Adrenal gland (tissue), 12 donors: Measurements from ENCODE around the gene CCKAR. TPM values are rescaled to one million over a fixed set of nuclear protein-coding genes. Genes with fewer than 3 reads are reported as not detected.

Experiments
- DNase-seq, 7 donors: peaks; one replicate each; pipeline ENCODE4 v3.0.0-alpha.2; 2019 to 2020
- H3K27ac ChIP-seq, 5 donors: fragments of 200-600 bp; sonication (generic) in 4 of 5; 1 replicate in 3 of 5; 2 replicates in 2 of 5; pipeline versions ENCODE4 v1.5.1 to v1.8.0; 2016 to 2020; ENCODE audit warnings: mild to moderate bottlenecking in 1 of 5
- H3K27me3 ChIP-seq: fragments of 200-600 bp; 2 replicates; pipeline ENCODE4 v1.8.0; 2021
- H3K36me3 ChIP-seq, 2 donors: fragments of 200-600 bp; replicated peaks in 1 of 2; 1 replicate in 1 of 2; 2 replicates in 1 of 2; pipeline versions ENCODE4 v1.5.1 to v1.8.0; 2018 to 2022
- H3K4me1 ChIP-seq, 2 donors: fragments of 200-600 bp; replicated peaks in 1 of 2; 1 replicate in 1 of 2; 2 replicates in 1 of 2; pipeline versions ENCODE4 v1.5.1 to v1.8.0; 2018 to 2021
- H3K4me3 ChIP-seq, 4 donors: fragments of 200-600 bp; sonication (generic) in 3 of 4; one replicate each; pipeline ENCODE4 v1.5.1; 2016 to 2018
- H3K9me3 ChIP-seq, 3 donors: fragments of 200-600 bp; sonication (generic) in 1 of 3; replicated peaks in 1 of 3; 1 replicate in 2 of 3; 2 replicates in 1 of 3; pipeline versions ENCODE4 v1.5.1 to v1.8.0; 2016 to 2021
- CTCF ChIP-seq, 6 experiments: fragments of 450-650 bp in 4 of 6; fragments of 200-600 bp in 2 of 6; sonication (generic) in 1 of 6; IDR thresholded peaks; 1 replicate in 5 of 6; 2 replicates in 1 of 6; pipeline versions ENCODE4 v1.5.1 to v1.8.0; 2016 to 2021; ENCODE audit warnings: antibody characterized with exemption in 6 of 6, mild to moderate bottlenecking in 2 of 6, moderate library complexity in 1 of 6
- POLR2A ChIP-seq, 2 donors: fragments of 450-650 bp; IDR thresholded peaks; one replicate each; pipeline ENCODE4 v1.6.1; 2017; ENCODE audit warnings: antibody characterized with exemption in 2 of 2, mild to moderate bottlenecking in 2 of 2, moderate library complexity in 1 of 2
- WGBS, 4 donors: extraction: QIAGEN DNeasy Blood & Tissue Kit in 2 of 4; methylation state at CpG; one replicate each; pipeline versions ENCODE4 v1.1.5 to v1.1.7; 2013 to 2017; 5-methylcytosine and 5-hydroxymethylcytosine counted together
- intact Hi-C, 2 donors: fragments of 100-400 bp; cut with DNase I; formaldehyde crosslinking; loops; one replicate each; pipeline versions ENCODE4 v1.14.1 to v1.15.0; 2022 to 2023
- polyA plus RNA-seq, 3 donors: library from polyadenylated mRNA; stranded (reverse); fragments of 200-250 nt in 2 of 3; fragments of 350-450 nt in 1 of 3; fragmentation: Illumina TruSeq in 1 of 3; extraction: RNeasy Lipid Tissue Mini Kit (QIAGEN cat#74804) in 1 of 3; gene quantifications; one replicate each; pipeline ENCODE4 v1.2.3, GENCODE V29; 2013 to 2014
- total RNA-seq, 9 donors: library from RNA; depleted of rRNA in 4 of 9; stranded (reverse); fragments of >200 nt in 4 of 9; fragments of 120-200 nt in 1 of 9; fragmentation: NEBNext Ultra II Directional in 1 of 9; extraction: Animal tissue kit (Norgen Biotek cat#: 25700) in 1 of 9; gene quantifications; one replicate each; pipeline versions ENCODE4 v1.1.0 to v1.2.4, GENCODE V29; 2013 to 2023
- donor health status: healthy with polysubstance abuse.
- donor health status: Bipolar disorder and iron deficiency.
- donor health status: DM: yes; HTN: yes; CAD: no.
- donor health status: DM: no; HTN: no; CAD: no.
- donor health status: DM: no; HTN: no; CAD: no.
- donor health status: DM: yes; HTN: yes; CAD: no.

The CCKAR gene
- total and polyA plus RNA-seq, 12 donors, result 0.11 to 0.61 TPM; not detected in 10

GRCh38 chr4:26530099-26530498, 39.8 kb upstream of the CCKAR start:
- intact Hi-C loops, result no loop called here
- Histone ChIP-seq H3K9me3 (no peaks in the 10 kb centered on the region), H3K4me3 (no peak overlapping the region), H3K27ac (no peak overlapping the region), H3K4me1 (no peaks in the 10 kb centered on the region), H3K36me3 (no peaks in the 10 kb centered on the region), H3K27me3 (no peaks in the 10 kb centered on the region)
- 80 to 94% (median 86%) methylated on average over 5 of the region's 5 CpGs for WGBS, 4 donors
- TF ChIP-seq POLR2A (IDR thresholded peaks at IDR 0.05) (no peak), CTCF (IDR thresholded peaks at IDR 0.05) (no peak)
- DNase-seq, result no peak

- intact Hi-C loops, result no loop called here
- Histone ChIP-seq H3K4me1 (no peaks in the 10 kb centered on the region), H3K9me3 (no peaks in the 10 kb centered on the region), H3K27me3 (no peaks in the 10 kb centered on the region), H3K36me3 (no peaks in the 10 kb centered on the region), H3K27ac (no peak overlapping the region), H3K4me3 (no peak overlapping the region)
- no peak for DNase-seq
- TF ChIP-seq POLR2A (IDR thresholded peaks at IDR 0.05), result no peak
- TF ChIP-seq CTCF (IDR thresholded peaks at IDR 0.05), result no peak
- whole genome bisulfite sequencing, 4 donors, result 69 to 76% (median 74%) methylated on average over 5 of the region's 5 CpGs
Observed at GRCh38 chr4:26529479-26529878, 39.2 kb upstream of the CCKAR start.

- H3K4me3 ChIP-seq, result no peak overlapping the region
- no peak overlapping the region for H3K27ac ChIP-seq
- WGBS, 4 donors, result 76 to 89% (median 87%) methylated on average over 4 of the region's 4 CpGs
- no peaks in the 10 kb centered on the region for H3K9me3 ChIP-seq
- intact Hi-C loops, result no loop called here
- H3K36me3 ChIP-seq, result no peaks in the 10 kb centered on the region
- no peak for DNase-seq
- no peaks in the 10 kb centered on the region for H3K4me1 ChIP-seq
- no peaks in the 10 kb centered on the region for H3K27me3 ChIP-seq
- TF ChIP-seq POLR2A (IDR thresholded peaks at IDR 0.05), result no peak
- TF ChIP-seq CTCF (IDR thresholded peaks at IDR 0.05), result no peak
Observed at GRCh38 chr4:26525771-26526150, 35.5 kb upstream of the CCKAR start.

- intact Hi-C loops, result no loop called here
- WGBS, 4 donors, result 81 to 95% (median 91%) methylated on average over 3 of the region's 3 CpGs
Observed at GRCh38 chr4:26525136-26525770, 35.0 kb upstream of the CCKAR start.

More at GRCh38 chr4:26525136-26525770, 35.0 kb upstream of the CCKAR start:
- no peak for TF ChIP-seq CTCF (IDR thresholded peaks at IDR 0.05)
- TF ChIP-seq POLR2A (IDR thresholded peaks at IDR 0.05), result no peak
- no peak for DNase-seq
- Histone ChIP-seq H3K27me3 (no peaks in the 10 kb centered on the region), H3K27ac (no peak overlapping the region), H3K9me3 (no peaks in the 10 kb centered on the region), H3K36me3 (no peaks in the 10 kb centered on the region), H3K4me3 (no peak overlapping the region), H3K4me1 (no peaks in the 10 kb centered on the region)
